HG02798 (cell line): ENCODE measurements around the gene TBC1D22A.
A peak's percentile ranks its signal among the peaks of the same experiment; 100 is the strongest.

Source experiments
- ATAC-seq: cut with Tn5 transposase; IDR thresholded peaks from one replicate; pipeline ENCODE4 v1.9.1; 2021; ENCODE audit warnings: mild to moderate bottlenecking; ENCODE audit not compliant: unreplicated experiment, poor library complexity

TBC1D22A gene

GRCh38 chr22:46736705-46737104 is 25.7 kb upstream of the TBC1D22A start:
- ATAC-seq: no peak

- ATAC-seq: peak; percentile 32
Measured at GRCh38 chr22:46737105-46737975, 25.1 kb upstream of the TBC1D22A start.

GRCh38 chr22:46737976-46738646 is 24.3 kb upstream of the TBC1D22A start, which contains the start of gene CERK:
Gene CERK, minus strand, starts transcription at chr22:46738252. Its CDS starts 104 bp downstream, at chr22:46738148.
- peak; percentile 52 for ATAC-seq

GRCh38 chr22:46738647-46739093 is 23.8 kb upstream of the TBC1D22A start:
- ATAC-seq: peak; percentile 1

- no peak for ATAC-seq
Measured at GRCh38 chr22:46739094-46739870, 23.2 kb upstream of the TBC1D22A start.

- ATAC-seq: no peak
Measured at GRCh38 chr22:46740910-46741780, 21.3 kb upstream of the TBC1D22A start.

GRCh38 chr22:46741974-46742519 is 20.4 kb upstream of the TBC1D22A start:
- ATAC-seq: no peak

- ATAC-seq: no peak
Measured at GRCh38 chr22:46742576-46743221, 19.8 kb upstream of the TBC1D22A start.

GRCh38 chr22:46744581-46744980 is 17.9 kb upstream of the TBC1D22A start:
- ATAC-seq: no peak

- no peak for ATAC-seq
Measured at GRCh38 chr22:46746192-46746591, 16.3 kb upstream of the TBC1D22A start.

- ATAC-seq: no peak
Measured at GRCh38 chr22:46746620-46747019, 15.8 kb upstream of the TBC1D22A start.

GRCh38 chr22:46747646-46748045 is 14.8 kb upstream of the TBC1D22A start:
- ATAC-seq: no peak

GRCh38 chr22:46748206-46748907 is 14.1 kb upstream of the TBC1D22A start:
- ATAC-seq: no peak

GRCh38 chr22:46748908-46749675 is 13.4 kb upstream of the TBC1D22A start:
- no peak for ATAC-seq

- ATAC-seq: no peak
Measured at GRCh38 chr22:46749682-46750529, 12.5 kb upstream of the TBC1D22A start.

GRCh38 chr22:46750530-46750800 is 12.0 kb upstream of the TBC1D22A start:
- ATAC-seq: no peak

GRCh38 chr22:46750863-46751443 is 11.5 kb upstream of the TBC1D22A start:
- no peak for ATAC-seq
